GM04503 (cell line): ENCODE measurements around the gene PTPRU.

Experiments used
- DNase-seq: peaks from one replicate; pipeline ENCODE4 v3.0.0-alpha.2; 2012; ENCODE audit warnings: low read depth

PTPRU gene

DNA sequence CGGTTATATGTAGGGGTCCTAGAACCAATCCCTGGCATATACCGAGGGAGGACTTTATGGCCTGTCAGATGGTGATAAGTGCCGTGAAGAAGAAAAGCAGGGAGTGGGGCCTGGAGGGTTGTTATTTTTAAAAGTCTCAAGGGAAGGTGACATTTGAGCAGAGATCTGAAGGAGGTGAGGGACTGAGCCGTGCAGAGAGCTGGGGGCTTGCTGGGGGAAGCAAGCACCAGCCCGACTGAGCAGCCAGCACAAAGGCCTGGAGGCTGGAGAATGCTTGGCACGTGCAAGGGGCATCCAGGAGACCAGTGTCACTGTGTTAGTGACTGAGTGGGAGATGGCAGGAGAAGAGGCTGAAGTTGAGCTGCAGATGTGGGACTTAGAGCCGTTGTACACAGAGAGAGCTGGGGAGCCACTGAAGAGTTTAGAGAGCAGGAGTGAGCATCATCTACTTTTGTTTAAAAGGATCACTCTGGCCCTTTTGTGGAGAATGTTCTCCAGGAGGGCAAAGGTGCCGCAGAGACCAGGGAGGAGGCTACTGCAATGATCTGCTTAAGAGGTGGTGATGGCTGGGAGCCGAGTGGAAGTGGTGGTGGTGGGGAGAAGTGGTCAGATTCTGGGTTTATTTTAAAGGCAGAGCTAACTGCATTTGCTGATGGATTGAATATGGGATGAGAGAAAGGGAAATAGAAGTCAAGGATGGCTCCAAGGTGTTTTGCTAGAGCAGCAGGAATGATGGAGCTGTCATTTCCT is 31.2 kb downstream of the PTPRU start:
- DNase-seq: no peak

DNA sequence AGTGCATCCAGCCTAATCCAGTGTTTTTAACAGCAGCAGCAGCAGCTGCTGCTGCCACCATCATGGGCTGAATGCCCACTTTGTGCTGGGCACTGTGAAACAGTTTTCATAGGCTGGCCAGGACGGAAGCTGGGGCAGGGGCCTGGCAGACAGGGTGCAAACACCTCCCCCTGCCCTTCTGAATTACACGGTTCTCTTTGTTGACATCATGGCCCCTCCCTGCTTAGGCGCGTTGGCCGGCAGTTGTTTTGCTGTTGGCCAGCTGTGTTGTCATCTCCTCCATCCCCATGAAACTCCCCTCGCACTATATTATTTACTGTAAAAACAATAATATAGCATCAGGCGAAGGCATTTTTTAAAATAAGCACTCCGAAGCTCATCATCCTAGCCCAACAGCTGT is 33.1 kb downstream of the PTPRU start:
- DNase-seq: no peak

DNA sequence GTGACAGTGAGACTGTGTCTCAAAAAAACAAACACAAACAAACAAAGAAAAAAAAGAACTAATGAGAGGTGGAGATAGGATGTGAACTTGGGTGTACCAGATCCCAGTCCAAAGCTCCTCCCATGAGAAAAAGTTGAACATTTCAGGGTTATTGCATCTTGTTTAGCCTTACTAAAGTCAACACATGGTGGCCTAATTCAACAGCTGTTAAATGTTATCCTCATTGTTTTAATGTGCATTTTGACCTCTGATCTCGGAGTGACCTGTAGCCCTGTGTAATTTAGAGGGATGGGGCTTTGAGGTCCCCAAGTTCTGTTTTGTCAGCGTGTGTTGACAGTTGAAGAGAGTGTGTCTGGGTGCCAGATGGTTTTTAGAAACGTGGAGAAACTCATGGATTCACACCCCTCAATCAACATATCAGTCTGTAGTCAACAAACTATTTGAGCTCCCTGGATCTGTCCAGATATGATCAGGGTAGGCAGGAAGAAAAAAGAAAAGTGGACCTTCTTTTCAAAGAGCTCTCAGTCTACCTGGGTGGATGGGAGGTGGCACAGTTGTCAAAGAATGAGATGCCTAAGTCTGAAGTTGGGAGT is 34.7 kb downstream of the PTPRU start:
- no peak for DNase-seq

DNA sequence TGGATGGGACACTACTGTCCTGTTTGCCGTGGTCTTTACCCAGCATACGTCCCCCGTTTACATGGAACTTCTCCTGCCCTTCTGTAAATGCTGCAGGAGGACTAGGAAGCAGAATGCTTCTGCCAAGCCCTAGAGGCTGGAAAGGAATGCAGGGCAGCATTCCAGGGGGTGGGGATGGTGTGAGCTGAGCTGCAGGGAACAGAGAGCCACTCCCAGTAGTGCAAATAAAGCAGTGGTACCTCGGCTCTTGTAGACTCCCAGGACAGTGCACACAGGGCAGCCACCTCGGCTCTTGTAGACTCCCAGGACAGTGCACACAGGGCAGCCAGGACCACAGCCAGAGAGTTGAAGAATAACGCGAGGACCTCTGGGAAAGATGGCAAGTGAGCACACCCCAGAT is 35.4 kb downstream of the PTPRU start:
- DNase-seq: peak; percentile 46

DNA sequence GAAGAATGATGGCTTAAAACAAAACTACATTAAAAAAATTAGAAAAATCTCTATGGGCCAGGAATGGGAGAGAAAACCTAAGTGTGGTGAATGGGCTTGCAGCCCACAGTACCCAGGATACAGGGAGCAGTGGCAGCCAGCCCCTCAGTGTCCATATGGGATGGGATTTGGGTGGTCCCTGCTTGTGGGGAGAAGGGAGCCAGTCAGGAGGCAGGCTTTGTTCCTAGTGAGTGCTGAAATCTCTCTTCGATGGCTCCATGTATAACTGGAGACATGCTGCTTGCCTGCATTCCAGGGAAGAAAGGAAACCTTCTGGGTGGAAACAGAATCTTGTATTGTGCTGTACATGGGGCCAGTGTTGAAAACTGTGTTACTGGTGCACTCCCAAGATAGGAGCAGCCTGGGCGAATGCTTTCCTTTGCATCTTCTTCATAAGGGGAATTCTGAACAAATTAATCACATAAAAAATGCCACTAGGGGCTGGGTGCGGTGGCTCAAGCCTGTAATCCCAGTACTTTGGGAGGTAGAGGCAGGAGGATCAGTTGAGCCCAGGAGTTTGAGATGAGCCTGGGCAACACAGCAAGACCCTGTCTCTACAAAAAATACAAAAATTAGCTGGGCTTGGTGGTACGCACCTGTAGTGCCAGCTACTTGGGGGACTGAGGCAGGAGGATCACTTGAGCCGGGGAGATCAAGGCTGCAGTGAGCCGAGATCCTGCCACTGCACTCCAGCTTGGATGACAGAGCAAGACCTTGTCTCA is 36.0 kb downstream of the PTPRU start:
- DNase-seq: no peak

DNA sequence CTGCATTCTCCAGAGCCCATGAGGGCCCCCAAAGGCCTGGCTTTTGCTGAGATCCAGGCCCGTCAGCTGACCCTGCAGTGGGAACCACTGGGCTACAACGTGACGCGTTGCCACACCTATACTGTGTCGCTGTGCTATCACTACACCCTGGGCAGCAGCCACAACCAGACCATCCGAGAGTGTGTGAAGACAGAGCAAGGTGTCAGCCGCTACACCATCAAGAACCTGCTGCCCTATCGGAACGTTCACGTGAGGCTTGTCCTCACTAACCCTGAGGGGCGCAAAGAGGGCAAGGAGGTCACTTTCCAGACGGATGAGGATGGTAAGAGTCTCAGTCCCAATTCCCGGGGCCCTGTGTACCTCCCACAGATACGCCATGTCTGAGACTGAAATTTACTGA is 39.1 kb downstream of the PTPRU start:
- no peak for DNase-seq

DNA sequence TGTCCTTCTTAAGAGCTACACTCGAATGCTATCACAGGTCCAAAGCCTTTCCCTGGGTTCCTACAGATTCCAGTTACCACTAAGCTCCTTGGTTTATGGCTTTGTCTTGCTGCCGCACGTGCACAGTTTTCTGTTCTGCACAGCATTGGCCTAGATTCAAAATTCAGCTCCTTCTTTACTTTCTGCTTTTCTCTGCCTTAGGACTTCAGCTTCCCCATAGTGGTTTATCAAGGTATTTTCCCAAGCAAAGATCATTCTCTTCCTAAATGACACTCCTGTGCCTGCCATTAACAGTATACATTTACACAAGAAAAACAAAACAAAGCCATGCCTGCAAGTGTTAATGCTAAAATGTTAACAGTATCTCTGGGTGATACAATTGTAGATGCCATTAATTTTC is 41.8 kb downstream of the PTPRU start:
- DNase-seq: no peak

DNA sequence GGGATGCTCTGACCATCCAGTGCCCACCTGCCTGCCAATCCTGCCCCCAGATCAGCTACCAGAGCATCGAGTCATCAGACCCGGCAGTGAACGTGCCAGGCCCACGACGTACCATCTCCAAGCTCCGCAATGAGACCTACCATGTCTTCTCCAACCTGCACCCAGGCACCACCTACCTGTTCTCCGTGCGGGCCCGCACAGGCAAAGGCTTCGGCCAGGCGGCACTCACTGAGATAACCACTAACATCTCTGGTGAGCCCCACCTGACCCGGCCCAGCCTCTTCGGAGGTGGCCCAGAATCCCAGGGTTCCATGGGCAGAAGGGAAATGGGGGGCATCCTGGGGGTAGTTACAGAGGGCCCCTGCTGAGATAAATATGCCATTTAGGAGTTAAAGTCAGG is 43.1 kb downstream of the PTPRU start:
- DNase-seq: no peak

DNA sequence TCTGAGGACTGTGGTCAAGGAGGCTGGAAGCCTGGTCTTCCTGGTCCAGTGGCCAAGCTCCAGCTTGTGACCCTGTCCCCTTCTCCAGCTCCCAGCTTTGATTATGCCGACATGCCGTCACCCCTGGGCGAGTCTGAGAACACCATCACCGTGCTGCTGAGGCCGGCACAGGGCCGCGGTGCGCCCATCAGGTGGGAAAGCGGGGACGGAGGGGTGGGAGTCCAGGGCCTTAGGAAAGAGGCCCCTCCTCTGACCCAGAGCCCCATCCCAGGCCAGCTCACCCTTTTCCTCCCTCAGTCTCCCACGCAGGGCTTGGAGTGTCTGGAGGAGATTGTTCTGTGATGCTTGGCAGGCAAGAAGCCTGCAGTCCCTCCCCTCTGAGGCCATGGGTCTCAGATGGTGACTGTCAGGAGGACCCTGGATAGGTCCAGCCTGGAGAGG is 43.6 kb downstream of the PTPRU start:
- DNase-seq: no peak

DNA sequence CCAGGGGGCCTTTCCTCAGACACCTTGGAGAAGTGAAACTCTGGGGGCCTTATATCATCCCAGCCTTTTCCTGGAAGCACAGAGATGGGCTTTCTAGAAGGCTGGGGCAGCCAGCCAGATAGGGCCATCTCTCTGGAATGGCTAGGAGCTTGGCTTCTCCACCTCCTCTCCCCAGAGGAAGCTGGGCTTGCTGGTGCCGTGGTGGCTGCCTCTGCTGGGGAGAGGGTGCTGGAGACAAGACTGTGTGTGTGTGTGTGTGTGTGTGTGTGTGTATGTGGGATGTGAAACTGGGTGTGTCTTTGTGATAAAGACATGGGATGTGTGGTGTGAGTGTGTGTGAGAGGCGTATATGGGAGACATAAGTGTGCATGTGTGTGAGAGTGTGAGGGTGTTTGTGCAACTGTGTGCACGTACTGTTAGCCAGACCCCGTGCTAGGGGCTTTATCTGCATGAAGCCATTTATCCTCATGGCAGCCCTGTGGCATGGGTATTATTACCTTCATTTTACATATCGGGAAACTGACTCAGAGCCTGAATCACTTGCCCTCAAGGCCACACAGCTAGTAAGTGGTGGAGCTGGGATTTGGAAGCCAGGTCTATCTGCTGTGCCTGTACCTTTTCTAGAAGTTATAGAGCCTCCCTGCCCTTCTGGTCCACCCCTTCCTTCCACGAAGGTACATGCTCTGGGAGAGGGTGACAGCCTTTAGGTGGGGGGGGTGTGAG is 44.2 kb downstream of the PTPRU start:
- DNase-seq: no peak

DNA sequence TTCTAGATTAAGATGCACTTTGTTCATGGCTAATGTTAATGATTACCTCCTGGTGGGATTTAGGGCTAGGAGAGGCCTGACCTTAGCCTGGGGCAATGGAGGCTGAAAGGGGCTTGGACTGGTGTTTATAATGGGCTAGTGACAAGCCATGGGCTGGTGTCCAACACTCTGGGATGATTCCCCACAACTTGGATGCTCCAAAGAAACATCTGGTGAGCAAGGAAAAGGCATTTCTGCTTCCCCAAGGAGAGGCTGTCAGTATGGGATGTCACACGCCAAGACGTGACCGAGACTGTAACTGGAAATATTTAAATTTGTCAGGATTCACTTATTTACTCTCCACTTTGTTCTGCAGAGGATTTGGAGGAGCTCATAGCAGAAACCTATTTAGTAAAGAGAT is 45.2 kb downstream of the PTPRU start:
- no peak for DNase-seq

DNA sequence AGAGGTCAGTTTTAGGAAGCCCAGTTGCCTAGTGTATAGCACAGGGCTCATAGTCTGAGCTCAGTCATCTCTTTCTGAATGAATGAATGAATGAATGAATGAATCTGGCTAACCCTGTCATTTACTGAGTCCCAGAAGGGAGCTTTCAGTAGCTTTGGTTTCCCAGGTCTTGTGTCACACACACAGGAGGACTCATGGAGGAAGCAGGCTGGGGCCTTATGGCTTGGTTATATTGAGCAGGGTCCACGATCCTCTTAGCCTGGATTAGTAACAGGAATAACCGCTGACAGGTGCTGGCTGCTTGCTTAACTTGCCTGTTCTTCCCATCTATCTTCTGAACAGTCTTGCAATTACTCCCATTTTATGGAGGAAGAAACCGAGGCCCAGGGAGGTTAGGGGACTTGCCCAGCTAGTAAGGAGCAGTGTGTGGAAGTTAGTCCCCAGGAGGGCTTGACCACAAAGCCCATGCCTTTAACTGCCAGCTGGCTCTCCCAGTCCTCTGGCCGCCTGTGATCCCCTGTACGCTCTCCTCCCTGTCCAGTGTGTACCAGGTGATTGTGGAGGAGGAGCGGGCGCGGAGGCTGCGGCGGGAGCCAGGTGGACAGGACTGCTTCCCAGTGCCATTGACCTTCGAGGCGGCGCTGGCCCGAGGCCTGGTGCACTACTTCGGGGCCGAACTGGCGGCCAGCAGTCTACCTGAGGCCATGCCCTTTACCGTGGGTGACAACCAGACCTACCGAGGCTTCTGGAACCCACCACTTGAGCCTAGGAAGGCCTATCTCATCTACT is 46.0 kb downstream of the PTPRU start:
- no peak for DNase-seq

DNA sequence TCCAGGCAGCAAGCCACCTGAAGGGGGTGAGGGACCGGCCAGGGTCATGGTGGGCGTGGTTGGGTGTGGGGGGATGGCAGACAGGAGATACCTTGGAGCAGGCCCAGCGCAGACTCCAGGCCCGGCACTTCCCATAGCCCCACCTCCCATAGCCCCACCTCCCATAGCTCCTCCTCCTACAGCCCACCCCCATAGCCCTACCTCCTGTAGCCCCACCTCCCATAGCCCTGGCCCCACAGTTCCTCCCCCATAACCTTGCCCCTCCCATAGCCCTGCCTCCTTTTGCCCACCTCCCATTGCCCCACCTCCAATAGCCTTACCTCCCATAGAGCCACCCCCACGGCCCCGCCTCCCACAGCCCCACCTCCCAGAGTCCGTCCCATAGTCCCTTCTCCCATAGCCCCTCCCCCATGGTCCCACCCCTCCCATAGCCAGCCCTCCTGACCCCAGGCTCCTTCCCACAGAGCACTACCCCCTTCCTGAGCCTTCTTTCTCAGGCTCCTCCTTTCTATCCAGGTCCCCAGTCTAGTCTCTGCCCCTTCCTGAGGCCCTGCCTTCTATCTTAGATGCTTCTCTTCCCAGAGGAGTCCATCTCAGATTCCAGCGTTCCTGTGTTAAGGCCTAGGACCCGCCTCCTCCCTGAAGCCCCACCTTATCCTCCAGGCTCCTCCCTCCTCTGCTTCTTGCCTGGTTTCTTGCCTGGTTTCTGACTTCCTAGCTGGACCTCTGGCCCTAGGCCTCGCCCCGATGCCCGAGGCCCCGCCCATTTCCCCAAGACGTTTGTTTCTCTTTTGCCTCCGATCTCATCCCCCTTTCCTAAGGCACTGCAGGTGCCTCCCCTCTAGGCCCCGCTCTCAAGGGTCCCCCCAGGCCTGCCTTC is 46.8 kb downstream of the PTPRU start:
- DNase-seq: no peak

DNA sequence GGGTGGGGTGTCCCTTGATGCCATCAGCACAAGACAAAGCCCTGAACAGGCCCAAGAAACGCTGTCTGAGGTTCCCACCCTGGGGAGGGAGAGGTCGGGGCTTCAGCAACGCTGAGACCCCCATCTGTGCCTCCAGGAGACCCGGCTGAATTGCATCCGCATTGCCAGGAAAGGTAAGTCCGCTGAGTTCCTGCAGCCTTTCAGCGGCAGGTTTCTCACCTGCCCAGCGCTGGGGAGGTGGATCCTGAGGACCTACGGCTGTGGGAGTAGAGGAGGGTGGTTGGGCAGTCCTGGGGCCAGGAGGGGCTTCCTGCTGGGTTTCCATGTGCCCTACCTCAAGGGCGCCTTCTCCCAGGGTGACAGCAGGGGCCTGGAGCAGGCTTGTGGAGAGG is 47.5 kb downstream of the PTPRU start:
- no peak for DNase-seq

DNA sequence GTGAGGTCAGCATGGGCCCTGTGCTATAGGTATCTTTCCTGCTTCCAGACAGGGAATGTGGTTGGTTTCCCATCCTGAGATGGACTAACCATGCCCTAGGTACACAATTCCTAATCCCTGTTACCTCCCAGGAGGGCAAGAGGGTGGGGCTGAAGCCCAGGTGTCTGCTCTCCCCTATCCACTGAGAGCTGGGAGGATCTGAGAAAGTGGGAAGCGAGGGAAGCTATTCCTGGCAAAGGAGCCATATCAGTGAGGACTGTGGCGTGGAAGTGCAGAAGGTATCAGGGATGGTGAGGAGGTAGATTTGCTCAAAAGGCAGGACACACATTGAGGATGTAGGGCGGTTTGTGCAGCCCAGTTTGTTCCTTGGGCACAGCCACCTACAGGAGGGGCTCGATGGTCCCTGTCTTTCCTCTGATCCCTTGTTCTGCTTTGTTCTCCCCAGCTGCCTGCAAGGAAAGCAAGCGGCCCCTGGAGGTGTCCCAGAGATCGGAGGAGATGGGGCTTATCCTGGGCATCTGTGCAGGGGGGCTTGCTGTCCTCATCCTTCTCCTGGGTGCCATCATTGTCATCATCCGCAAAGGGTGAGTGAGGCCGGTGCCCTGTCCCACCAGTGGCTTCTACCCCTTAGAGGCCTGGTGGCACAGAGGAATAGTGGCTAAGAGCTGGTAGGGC is 48.1 kb downstream of the PTPRU start:
- DNase-seq: no peak

DNA sequence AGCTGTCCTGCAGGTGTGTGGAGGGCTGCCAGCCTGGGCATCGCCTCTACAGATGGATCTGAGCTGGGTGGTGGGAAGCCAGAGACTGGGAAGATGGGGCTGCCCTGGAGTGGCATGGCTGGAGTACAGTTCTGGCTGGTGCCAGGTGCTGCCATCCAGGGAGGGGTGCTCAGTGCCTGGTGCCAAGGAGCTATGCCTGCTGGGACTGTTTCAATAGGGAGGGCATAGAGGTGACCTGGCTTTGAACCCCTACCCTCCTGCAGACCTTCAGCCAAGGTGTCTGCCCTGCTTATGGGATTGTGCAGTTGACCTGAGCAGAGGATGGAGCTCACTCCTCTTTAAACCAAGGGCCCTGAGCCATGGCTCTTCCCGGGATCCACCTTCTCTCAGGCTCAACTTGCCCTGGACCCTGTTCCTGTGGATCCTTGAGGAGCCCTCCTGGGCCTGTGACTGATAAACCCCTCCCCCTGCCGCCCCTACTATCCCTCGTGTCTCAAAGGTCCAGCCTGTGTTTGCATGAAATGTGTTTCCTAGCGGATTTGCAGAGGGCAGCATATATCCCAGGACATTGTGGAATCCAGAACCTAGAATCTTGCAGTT is 48.7 kb downstream of the PTPRU start:
- DNase-seq: no peak

DNA sequence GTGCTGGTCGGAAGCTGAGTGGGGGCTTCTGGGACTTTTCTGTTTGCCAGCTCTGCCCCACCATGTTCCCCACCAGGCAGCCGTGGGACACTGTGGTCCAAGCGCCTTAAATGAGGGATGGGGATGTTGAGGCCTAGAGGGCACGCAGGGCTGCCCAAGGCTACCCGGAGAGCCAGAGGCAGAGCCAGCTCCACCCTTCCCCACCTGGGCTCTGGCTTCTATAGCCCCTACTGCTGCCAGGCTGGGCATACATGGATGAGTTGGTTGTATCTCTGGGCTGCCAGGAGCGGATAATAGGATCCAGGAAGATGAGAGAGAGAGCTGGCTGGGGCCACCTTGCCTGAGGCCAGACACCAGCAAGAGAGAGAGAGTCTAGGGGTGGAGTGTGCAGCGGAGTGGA is 49.4 kb downstream of the PTPRU start:
- no peak for DNase-seq

DNA sequence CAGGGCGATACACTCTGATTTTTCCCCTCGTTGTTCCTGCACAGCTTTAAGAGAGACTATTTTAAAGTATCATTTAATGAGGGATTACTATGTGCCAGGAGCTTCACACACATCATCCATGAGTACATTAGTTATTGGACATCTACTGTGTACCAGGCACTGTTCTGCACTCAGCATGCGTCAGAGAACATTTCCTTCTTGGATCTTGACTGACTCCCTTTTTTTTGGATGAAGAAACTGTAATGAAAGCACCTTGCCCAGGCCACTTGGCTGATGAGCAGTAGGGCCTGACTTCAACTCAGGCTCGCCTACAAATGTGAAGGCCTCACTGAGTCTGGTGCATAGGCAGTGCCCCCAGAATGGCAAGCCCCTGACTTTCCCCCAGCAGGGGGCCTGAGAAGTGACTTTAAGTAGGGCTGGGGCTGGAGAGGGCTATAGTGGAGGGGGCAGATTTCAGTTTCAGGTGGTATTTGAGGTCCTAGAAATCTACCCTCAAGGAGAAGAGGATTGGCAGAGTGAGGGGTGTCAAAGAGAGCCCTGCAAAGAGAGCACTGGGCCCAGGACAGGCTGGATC is 50.0 kb downstream of the PTPRU start:
- no peak for DNase-seq

DNA sequence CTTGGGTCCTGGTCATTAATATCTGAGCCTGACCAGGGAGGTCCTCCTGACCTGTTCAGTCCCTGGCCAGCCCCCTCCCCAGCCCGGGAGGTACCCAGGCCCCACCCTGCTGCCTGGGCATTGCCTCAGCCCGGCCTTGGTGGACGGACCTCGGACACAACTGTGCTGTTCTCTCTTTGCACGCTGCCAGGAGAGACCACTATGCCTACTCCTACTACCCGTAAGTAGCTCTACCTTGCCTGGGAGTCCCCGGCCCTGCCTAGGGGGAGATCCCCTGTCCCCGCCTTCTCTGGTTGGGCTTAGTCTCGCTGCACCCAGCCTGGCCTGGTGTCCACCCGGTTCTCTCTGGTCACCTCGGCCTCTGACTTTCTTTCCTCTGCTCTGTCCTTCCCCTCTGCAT is 53.2 kb downstream of the PTPRU start:
- no peak for DNase-seq
